Liver (tissue), 9 donors: ENCODE data around the gene IFI16. TPM values are rescaled to one million over a fixed set of nuclear protein-coding genes. Genes with fewer than 3 reads are reported as not detected.
"Not testable (repeated sequence)": the region's sequence is repeated elsewhere in the genome, so short reads cannot be mapped to it uniquely, and the experiment has no call there.

ENCODE experiments used
- DNase-seq: peaks from one replicate; pipeline ENCODE4 v3.0.0-alpha.2; 2017; ENCODE audit warnings: low spot score
- H3K27ac ChIP-seq, 2 donors: one replicate each; pipeline ENCODE4 v1.7.0; 2013; ENCODE audit warnings: inconsistent platforms in 2 of 2, low read length in 2 of 2, control low read depth in 1 of 2, low read depth in 1 of 2, mild to moderate bottlenecking in 1 of 2
- H3K27me3 ChIP-seq, 4 donors: one replicate each; pipeline versions ENCODE4 v1.6.1 to v1.7.0; 2013; ENCODE audit warnings: low read length in 3 of 4, inconsistent platforms in 1 of 4, mild to moderate bottlenecking in 1 of 4, moderate library complexity in 1 of 4; ENCODE audit not compliant: control insufficient read depth in 4 of 4, insufficient read depth in 4 of 4
- H3K36me3 ChIP-seq, 4 donors: one replicate each; pipeline versions ENCODE4 v1.6.1 to v1.7.0; 2013; ENCODE audit warnings: low read length in 3 of 4, mild to moderate bottlenecking in 3 of 4, low read depth in 1 of 4, moderate library complexity in 1 of 4; ENCODE audit not compliant: control insufficient read depth in 4 of 4, insufficient read depth in 3 of 4
- H3K4me1 ChIP-seq, 4 donors: one replicate each; pipeline versions ENCODE4 v1.6.1 to v1.7.0; 2013; ENCODE audit warnings: low read length in 3 of 4, mild to moderate bottlenecking in 3 of 4, moderate library complexity in 1 of 4; ENCODE audit not compliant: control insufficient read depth in 4 of 4, insufficient read depth in 4 of 4
- H3K4me3 ChIP-seq, 3 donors: one replicate each; pipeline versions ENCODE4 v1.6.1 to v1.7.0; 2013; ENCODE audit warnings: low read length in 3 of 3, control low read depth in 1 of 3, low read depth in 1 of 3, mild to moderate bottlenecking in 1 of 3
- H3K9ac ChIP-seq, 2 donors: one replicate each; pipeline ENCODE4 v1.7.0; 2013; ENCODE audit warnings: low read length in 2 of 2, mild to moderate bottlenecking in 2 of 2, moderate library complexity in 2 of 2, control low read depth in 1 of 2, low read depth in 1 of 2
- H3K9me3 ChIP-seq, 4 donors: one replicate each; pipeline versions ENCODE4 v1.6.1 to v1.7.0; 2013; ENCODE audit warnings: low read length in 3 of 4; ENCODE audit not compliant: control insufficient read depth in 4 of 4
- ATF3 ChIP-seq: IDR thresholded peaks from 2 replicates; pipeline ENCODE4 v1.6.1; 2016; ENCODE audit warnings: antibody characterized with exemption
- CTCF ChIP-seq: fragments of 150-350 bp; IDR thresholded peaks from 2 replicates; pipeline ENCODE4 v1.5.1; 2017; ENCODE audit warnings: improper control_type of control experiment, low read depth, low read length; ENCODE audit not compliant: missing input control
- EGR1 ChIP-seq, 2 donors: IDR thresholded peaks; 2 replicates each; pipeline ENCODE4 v1.6.1; 2016 to 2018; ENCODE audit warnings: antibody characterized with exemption in 2 of 2, low read depth in 2 of 2
- FOXA1 ChIP-seq: IDR thresholded peaks from 2 replicates; pipeline ENCODE4 v1.6.1; 2016; ENCODE audit warnings: antibody characterized with exemption
- FOXA2 ChIP-seq: IDR thresholded peaks from 2 replicates; pipeline ENCODE4 v1.6.1; 2016; ENCODE audit warnings: antibody characterized with exemption
- GABPA ChIP-seq, 2 donors: IDR thresholded peaks in 1 of 2; conservative IDR thresholded peaks in 1 of 2; 2 replicates each; pipeline ENCODE4 v1.6.1; 2016; ENCODE audit warnings: antibody characterized with exemption in 2 of 2, mild to moderate bottlenecking in 1 of 2, moderate library complexity in 1 of 2
- HNF4A ChIP-seq, 2 donors: conservative IDR thresholded peaks; 2 replicates each; pipeline ENCODE4 v1.6.1; 2016; ENCODE audit warnings: antibody characterized with exemption in 2 of 2, mild to moderate bottlenecking in 2 of 2
- HNF4G ChIP-seq: IDR thresholded peaks from 2 replicates; pipeline ENCODE4 v1.6.1; 2016; ENCODE audit warnings: antibody characterized with exemption
- JUND ChIP-seq, 2 donors: IDR thresholded peaks; 2 replicates each; pipeline ENCODE4 v1.6.1; 2016; ENCODE audit warnings: antibody characterized with exemption in 2 of 2
- MAX ChIP-seq: IDR thresholded peaks from 2 replicates; pipeline ENCODE4 v1.6.1; 2016; ENCODE audit warnings: antibody characterized with exemption
- NR2F2 ChIP-seq: IDR thresholded peaks from 2 replicates; pipeline ENCODE4 v1.6.1; 2016; ENCODE audit warnings: antibody characterized with exemption
- RAD21 ChIP-seq, 2 donors: IDR thresholded peaks; 2 replicates each; pipeline ENCODE4 v1.6.1; 2016; ENCODE audit warnings: antibody characterized with exemption in 2 of 2, mild to moderate bottlenecking in 2 of 2
- REST ChIP-seq: IDR thresholded peaks from 2 replicates; pipeline ENCODE4 v1.6.1; 2016; ENCODE audit warnings: antibody characterized with exemption, mild to moderate bottlenecking
- RXRA ChIP-seq, 2 donors: IDR thresholded peaks; 2 replicates each; pipeline ENCODE4 v1.6.1; 2017 to 2018; ENCODE audit warnings: antibody characterized with exemption in 2 of 2, mild to moderate bottlenecking in 1 of 2
- SP1 ChIP-seq: IDR thresholded peaks from 2 replicates; pipeline ENCODE4 v1.6.1; 2018; ENCODE audit warnings: antibody characterized with exemption, mild to moderate bottlenecking
- TAF1 ChIP-seq: conservative IDR thresholded peaks from 2 replicates; pipeline ENCODE4 v1.6.1; 2016; ENCODE audit warnings: antibody characterized with exemption, mild to moderate bottlenecking
- YY1 ChIP-seq: IDR thresholded peaks from 2 replicates; pipeline ENCODE4 v1.6.1; 2016; ENCODE audit warnings: antibody characterized with exemption, mild to moderate bottlenecking
- ZBTB33 ChIP-seq: IDR thresholded peaks from 2 replicates; pipeline ENCODE4 v1.6.1; 2016; ENCODE audit warnings: antibody characterized with exemption
- WGBS: extraction: QIAGEN DNeasy Blood & Tissue Kit; methylation state at CpG from one replicate; pipeline ENCODE4 v1.1.7; 2013; 5-methylcytosine and 5-hydroxymethylcytosine counted together
- polyA plus RNA-seq, 2 donors: library from polyadenylated mRNA; stranded (reverse) in 1 of 2; unstranded in 1 of 2; fragments of 200-250 nt in 1 of 2; fragments of >200 nt in 1 of 2; fragmentation: Nextera tagmentation in 1 of 2; extraction: Ambion mirVana in 1 of 2; gene quantifications; one replicate each; pipeline versions ENCODE4 v1.2.1 to v1.2.3, GENCODE V29; 2013 to 2015
- total RNA-seq, 2 donors: library from RNA; depleted of rRNA; stranded (reverse); fragments of >200 nt; gene quantifications; one replicate each; pipeline ENCODE4 v1.2.3, GENCODE V29; 2014
- donor health status: healthy.
- donor health status: healthy.
- donor health status: healthy.
- donor health status: healthy.
- donor health status: healthy.

Gene IFI16
- total and polyA plus RNA-seq, 4 donors: 7.9 to 10.3 (median 9.0) TPM

GRCh38 chr1:159100589-159100988 is 90.9 kb downstream of the IFI16 start:
- Histone ChIP-seq H3K4me1 (no peaks in the 10 kb centered on the region), H3K9me3 (no peaks in the 10 kb centered on the region), H3K27ac (no peak overlapping the region), H3K9ac (no peak overlapping the region), H3K27me3 (no peaks in the 10 kb centered on the region), H3K36me3 (no peaks in the 10 kb centered on the region), H3K4me3 (no peak overlapping the region)
- WGBS: 54% methylated on average over 1 of the region's 1 CpG
- no peak for DNase-seq
- TF ChIP-seq CTCF (no peak), FOXA1 (no peak), SP1 (no peak), YY1 (no peak), NR2F2 (no peak), RXRA (IDR thresholded peaks at IDR 0.05) (no peak), FOXA2 (no peak), ATF3 (no peak), JUND (IDR thresholded peaks at IDR 0.05) (no peak), HNF4G (no peak), GABPA (IDR thresholded peaks at IDR 0.05 in 1 of 2, conservative IDR thresholded peaks at IDR 0.05 in 1 of 2) (no peak), RAD21 (IDR thresholded peaks at IDR 0.05) (no peak), EGR1 (IDR thresholded peaks at IDR 0.05; ENCODE audit: low read depth in 2 of 2) (no peak), REST (no peak), ZBTB33 (no peak), MAX (no peak), HNF4A (conservative IDR thresholded peaks at IDR 0.05) (no peak), TAF1 (no peak)

- H3K9me3 ChIP-seq, H3K9ac ChIP-seq, H3K36me3 ChIP-seq, H3K4me1 ChIP-seq, H3K27me3 ChIP-seq, H3K4me3 ChIP-seq, DNase-seq, H3K27ac ChIP-seq: not testable (repeated sequence)
- 73% methylated on average over 3 of the region's 3 CpGs for WGBS
Observed at GRCh38 chr1:159103021-159103420, 93.3 kb downstream of the IFI16 start.

Other genes starting within 250 kb of the IFI16 start
- gene OR6N1, start 237.7 kb upstream of the IFI16 start, total RNA-seq: not detected
- gene OR6N1, start 237.7 kb upstream of the IFI16 start, polyA plus RNA-seq: not detected
- gene OR6N2, start 228.7 kb upstream of the IFI16 start, total RNA-seq: not detected
- gene OR6N2, start 228.7 kb upstream of the IFI16 start, polyA plus RNA-seq: not detected
- gene MNDA, start 178.6 kb upstream of the IFI16 start, total RNA-seq: 10 to 100 TPM in 1 of 2 donors, 1 to 10 TPM in 1; 4.9 to 16.6 TPM
- 1 to 10 TPM; 3.7 to 3.8 TPM for gene MNDA, start 178.6 kb upstream of the IFI16 start, polyA plus RNA-seq
- 1 to 10 TPM in 1 of 2 donors, under 1 TPM in 1; 0.61 to 1.3 TPM for gene PYHIN1, start 78.4 kb upstream of the IFI16 start, total RNA-seq
- gene PYHIN1, start 78.4 kb upstream of the IFI16 start, polyA plus RNA-seq: under 1 TPM; 0.32 to 0.88 TPM
- under 1 TPM; 0.28 to 0.42 TPM for gene AIM2, start 66.9 kb downstream of the IFI16 start, total RNA-seq
- under 1 TPM; 0.28 to 0.33 TPM for gene AIM2, start 66.9 kb downstream of the IFI16 start, polyA plus RNA-seq
- gene CADM3, start 161.7 kb downstream of the IFI16 start, total RNA-seq: under 1 TPM; 0.14 to 0.17 TPM
- gene CADM3, start 161.7 kb downstream of the IFI16 start, polyA plus RNA-seq: under 1 TPM; 0.15 to 0.25 TPM
- 10 to 100 TPM in 1 of 2 donors, under 1 TPM in 1; 0.08 to 17.2 TPM for gene ACKR1, start 195.0 kb downstream of the IFI16 start, total RNA-seq
- under 1 TPM in 1 of 2 donors, not detected in 1; 0.48 TPM for gene ACKR1, start 195.0 kb downstream of the IFI16 start, polyA plus RNA-seq